Measurements from ENCODE around the gene CTCF.
"Not testable (repeated sequence)": the region's sequence is repeated elsewhere in the genome, so short reads cannot be mapped to it uniquely, and the experiment has no call there.

The CTCF gene, protein sequence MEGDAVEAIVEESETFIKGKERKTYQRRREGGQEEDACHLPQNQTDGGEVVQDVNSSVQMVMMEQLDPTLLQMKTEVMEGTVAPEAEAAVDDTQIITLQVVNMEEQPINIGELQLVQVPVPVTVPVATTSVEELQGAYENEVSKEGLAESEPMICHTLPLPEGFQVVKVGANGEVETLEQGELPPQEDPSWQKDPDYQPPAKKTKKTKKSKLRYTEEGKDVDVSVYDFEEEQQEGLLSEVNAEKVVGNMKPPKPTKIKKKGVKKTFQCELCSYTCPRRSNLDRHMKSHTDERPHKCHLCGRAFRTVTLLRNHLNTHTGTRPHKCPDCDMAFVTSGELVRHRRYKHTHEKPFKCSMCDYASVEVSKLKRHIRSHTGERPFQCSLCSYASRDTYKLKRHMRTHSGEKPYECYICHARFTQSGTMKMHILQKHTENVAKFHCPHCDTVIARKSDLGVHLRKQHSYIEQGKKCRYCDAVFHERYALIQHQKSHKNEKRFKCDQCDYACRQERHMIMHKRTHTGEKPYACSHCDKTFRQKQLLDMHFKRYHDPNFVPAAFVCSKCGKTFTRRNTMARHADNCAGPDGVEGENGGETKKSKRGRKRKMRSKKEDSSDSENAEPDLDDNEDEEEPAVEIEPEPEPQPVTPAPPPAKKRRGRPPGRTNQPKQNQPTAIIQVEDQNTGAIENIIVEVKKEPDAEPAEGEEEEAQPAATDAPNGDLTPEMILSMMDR

DNA sequence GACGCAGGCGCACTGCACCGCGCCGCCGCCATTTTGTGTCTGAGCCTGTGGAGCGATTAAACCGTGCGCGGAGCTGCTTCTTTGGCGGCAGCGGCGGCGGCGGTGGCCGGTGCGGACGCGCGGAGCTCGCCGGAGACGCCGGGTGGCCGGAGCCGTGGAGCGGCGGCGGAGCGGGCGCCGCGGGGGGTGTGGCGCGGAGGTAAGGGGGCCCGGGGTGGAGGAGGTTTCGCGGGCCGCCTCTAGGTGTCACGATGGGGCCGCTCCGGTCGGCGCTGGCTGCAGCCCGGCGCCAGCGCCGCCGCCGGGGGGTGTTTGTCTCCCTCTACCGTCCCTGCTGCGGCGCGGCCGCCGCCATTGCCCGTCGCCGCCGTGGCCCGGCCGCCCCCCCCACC lies at the start of gene CTCF:
CTCF (plus strand) TSS at position 1 of the 392 bp plus-strand sequence. CDS start 48,307 bp downstream, outside the sequence.
- peak in 1 of 2 experiments; percentile 58 for DNase-seq

DNA sequence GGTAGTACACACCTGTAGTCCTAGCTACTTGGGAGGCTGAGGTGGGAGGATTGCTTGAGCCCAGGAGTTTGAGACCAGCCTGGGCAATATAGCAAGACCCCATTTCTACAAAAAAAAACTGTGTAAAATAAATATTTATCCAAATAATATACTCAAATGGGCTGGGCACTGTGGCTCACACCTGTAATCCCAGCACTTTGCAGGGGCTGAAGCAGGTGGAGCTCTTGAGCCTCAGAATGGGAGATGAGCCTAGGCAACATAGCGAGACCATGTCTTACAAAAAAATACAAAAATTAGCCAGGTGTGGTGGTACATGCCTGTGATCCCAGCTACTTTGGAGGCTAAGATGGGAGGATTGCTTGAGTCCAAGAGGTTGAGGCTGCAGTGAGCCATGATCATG lies 48.4 kb upstream of the CTCF start:
- not testable (repeated sequence) for DNase-seq

DNA sequence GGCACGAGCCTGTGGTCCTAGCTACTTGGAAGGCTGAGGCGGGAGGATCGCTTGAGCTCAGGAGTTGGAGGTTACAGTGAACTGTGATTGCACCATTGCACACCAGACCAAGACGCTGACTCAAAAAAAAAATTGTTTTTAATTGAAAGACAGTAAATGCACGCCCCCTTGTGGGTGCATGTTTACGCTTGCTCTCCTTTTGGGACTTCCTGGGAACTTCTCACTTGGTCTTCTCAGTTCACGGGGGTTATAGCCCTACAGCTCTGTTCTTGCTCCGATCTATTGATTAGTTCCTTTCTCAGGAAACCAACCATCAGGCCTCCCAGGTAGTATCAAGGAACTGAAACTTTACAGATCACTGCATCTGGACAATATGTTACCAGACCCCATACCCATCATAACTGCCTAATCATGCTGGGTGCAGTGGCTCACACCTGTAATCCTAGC lies 47.9 kb upstream of the CTCF start:
- DNase-seq: no peak

DNA sequence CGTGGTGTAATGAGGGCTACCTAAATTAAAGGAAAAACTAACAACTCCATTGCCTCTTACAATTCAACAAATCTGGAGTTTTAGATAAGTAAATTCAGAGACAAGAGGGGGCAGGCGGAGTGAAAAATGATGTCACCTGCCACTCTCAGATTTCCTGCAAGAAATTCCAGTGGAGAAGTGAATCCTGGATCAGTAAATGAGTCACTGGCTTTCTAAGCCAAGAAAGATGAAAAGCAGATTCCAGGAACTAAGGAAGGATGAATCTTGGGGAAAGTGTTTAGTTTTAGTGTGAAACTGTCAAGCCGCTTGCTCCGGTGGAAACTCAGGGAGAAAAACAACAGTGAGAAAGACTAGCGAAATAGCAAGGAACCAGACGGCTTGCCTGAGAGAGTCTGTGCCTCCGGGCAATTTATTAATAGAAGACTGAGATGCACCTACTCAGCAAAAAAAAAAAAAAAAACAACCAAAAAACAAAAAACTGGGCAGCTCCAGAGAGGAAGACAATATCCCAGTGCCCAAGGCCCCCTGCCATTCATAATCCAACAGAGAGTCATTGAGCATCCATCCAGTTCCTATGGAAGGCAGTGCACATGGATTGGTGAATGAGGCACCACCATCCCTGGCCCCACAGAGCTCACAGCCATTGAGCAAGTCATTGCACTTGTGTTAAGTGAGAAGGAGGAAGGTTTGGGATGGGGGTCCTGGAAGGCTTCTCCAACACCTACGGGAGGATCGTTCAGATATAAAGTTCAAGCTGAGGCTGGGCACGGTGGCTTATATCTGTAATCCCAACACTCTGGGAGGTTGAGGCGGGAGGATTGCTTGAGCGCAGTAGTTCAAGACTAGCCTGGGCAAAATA lies 45.8 kb upstream of the CTCF start:
- no peak for DNase-seq

DNA sequence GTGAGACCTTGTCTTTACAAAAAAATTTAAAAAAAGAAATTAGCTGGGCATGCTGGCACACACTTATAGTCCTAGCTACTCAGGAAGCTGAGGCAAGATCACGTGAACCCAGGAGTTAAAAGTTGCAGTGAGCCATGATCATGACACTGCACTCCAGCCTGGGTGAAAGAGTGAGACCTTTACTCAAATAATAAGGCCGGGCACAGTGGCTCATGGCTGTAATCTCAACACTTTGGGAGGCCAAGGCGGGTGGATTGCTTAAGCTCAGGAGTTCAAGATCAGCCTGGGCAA lies 45.2 kb upstream of the CTCF start:
- no peak for DNase-seq

DNA sequence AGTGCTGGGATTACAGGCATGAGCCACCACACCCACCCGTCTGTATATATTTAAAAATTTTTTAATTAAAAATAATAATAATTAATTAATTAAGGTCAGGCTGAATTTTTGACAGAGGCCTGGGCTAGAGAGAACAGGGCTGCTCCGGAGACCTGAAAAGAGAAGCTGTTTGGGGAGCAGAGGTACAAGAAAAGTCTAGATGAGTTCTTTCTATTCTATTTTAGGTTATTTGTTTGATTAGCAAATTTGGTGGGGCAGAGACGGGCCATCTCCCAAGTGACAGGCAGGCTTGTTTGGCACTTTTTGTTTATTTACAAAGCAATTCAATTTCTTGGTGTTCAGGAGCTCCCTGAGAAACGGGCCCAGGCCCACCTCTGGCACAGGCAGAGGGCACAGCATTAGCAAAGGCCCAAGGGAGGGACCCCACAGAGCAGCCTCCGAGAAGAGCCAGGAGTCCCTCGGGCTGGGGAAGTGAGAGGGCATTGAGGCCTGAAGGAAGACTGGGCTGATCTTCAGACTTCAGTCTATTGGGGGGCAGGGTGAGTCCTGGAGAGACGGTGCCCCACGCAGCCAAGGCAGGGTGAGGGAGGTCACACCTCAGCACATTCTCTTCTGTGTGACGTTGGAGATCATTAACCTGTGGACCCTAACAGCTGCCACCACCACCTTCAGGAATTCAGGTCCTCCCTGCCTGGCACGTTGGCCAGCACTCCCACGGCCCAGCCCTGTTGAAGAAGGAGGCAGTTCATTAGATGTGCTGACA lies 44.5 kb upstream of the CTCF start:
- no peak for DNase-seq

DNA sequence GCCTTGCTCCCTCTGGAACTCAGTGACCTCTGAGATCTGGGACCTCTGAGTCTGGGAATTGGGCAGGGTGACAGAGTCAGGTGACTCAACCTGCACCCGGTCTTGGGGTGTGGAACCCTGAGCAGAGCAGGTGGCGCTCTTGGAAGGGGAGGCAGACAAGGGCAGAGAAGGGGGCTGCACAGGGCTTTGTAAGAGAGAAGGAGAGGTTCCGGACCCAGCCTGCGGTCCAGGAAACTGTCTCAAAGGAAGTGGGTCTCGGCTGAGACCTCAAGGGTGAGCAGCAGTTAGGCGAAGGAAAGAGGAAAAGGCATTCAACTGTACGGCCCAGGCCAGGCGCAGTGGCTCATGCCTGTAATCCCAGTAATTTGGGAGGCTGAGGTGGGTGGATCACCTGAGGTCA lies 43.6 kb upstream of the CTCF start:
- DNase-seq: no peak

DNA sequence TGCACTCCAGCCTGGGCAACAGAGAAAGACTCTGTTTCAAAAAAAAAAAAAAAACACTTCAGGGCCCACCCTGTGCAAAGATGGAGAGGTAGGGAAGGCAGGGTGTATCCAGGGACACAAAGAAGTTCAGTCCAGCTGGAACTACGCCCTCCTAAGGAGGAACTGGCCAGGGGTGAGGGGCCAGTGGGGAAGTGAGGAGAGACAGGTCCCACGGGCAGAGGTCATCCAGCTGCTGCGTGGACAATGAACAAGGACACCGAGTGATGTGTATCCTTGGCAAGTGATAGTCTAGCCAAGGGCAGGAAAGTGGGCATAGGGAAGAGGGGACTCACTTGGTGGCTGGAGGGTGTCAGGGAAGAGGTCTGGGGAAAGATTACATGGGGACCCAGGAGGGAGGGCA lies 43.1 kb upstream of the CTCF start:
- no peak for DNase-seq

DNA sequence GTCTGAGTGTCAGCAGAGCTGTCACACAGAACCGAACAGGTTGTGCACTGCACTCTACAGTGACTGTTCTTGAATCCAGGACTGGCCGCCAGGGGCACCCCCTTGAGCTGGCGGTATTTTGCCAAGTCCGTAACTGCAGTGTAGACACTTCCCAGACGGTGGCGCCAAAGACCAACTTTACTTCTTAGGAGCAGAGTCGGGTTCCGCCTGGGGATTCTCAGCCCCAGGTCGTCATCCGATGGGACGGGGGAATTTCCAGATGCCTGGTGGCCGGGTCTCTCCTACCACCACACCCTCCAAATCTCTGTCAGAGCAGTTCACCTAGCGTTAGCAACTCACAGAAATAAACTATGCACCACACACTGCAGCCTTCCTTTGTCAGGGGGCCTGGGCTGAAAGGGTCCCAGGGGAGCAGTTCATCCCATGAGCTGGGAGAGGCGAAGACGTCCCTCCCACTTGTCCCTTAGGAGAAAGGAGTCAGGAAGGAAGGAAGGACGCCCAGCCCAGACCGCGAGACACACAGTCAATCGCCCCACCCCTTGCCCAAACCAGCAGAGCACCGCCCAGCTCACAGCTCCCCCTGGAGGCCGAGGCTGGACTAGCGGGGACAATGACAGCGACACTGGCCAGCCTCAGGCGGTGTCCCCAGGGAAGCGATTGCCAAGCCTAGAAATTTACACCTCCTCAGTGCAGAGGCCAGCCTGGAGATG lies 41.1 kb upstream of the CTCF start:
- peak; percentile 75 to 87 for DNase-seq

DNA sequence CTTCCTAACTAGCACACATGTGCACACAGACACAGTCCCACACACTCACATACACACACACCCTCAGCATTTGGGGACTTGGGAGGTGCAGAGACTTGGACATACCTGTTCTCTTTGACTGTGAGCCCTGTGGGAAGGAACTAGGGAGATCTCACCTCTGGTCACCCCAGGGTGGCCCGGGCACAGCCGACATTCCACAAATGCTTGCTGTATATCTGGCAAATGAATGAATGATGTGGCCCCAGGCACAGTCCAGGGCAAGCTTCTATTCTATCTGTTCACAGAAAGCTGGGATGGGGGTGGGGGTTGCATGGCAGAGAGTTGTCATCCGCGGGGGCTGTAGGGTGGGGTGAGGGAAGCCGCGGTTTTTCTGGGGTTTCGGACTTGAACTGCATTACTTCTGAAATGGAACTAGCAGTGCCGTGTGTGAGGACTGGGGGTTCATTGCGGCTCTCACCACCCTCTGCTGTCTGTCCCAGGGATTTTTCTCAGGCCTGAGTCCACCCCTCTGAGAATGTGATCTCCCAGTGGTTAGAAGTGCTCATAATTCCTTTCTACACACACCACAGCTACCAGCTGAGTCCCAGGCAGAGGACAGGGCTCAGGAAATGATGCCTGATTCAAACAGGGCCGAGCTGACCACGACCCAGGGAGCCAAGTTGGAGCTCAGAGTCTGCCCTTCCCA lies 37.0 kb upstream of the CTCF start:
- no peak for DNase-seq

DNA sequence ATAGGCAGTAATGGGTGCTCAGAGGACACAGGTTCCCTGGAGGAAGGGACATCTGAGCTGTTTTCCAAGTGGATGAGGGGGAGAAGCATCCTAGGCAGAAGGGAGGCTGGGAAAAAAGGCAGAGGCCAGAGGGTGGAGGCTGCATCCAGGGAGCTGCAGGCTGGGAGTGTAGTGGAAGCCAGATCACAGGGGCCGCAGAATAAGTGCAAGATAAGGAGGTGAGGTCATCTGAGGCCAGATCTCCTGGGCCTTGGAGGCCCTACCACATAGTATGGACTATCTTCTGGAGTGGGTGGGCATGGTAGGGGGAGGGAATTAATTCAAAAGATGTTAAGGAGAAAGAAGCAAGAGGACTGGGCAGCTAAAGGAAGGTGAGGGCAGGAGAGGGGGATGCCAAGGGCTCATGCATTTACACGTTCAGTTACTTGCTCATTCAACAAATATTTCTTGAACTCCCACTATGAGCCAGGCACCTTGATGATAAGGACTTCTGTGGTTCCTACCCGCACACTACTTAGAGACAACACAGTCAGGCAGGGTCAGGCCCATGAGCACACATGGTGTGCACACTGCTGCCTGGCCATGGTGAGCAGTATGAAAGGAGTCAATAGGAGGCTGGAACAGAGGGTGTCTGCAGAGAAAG lies 36.1 kb upstream of the CTCF start:
- no peak for DNase-seq

DNA sequence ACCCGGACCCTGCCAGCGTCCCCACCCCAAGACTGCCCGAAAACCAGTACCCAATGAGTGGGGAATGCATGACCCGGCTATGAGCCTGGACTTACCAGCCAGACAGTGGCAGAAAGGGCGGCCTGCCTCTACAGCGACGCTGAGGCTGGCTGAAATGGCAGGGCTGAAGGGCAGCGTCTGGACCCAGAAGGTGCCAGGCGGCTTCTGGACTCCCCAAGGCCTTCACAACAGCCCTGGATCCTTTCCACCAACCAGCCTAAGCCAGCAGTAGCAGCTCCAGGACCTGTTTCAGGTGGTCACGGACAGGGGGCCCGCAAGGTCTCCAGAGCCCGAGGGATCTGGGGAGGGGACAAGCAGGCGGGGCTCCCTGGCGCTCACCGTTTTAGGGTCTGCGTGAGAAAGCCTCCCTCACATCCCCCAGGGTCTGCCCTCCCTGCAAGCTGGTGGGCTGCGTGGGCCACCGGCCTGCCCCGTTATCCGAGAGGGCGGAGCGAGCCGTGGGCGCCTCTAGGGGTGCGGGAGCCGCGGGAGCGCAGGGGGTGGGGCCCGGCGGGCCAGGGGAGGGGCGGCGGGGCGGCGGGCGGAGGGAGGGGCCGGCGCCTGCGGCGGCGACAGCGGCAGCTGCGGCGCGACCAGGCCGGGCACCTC lies 34.0 kb upstream of the CTCF start, which contains the start of gene RIPOR1:
RIPOR1 (plus strand) TSS at position 608 of the 648 bp plus-strand sequence. CDS start 9,618 bp downstream, outside the sequence.
- DNase-seq: no peak

DNA sequence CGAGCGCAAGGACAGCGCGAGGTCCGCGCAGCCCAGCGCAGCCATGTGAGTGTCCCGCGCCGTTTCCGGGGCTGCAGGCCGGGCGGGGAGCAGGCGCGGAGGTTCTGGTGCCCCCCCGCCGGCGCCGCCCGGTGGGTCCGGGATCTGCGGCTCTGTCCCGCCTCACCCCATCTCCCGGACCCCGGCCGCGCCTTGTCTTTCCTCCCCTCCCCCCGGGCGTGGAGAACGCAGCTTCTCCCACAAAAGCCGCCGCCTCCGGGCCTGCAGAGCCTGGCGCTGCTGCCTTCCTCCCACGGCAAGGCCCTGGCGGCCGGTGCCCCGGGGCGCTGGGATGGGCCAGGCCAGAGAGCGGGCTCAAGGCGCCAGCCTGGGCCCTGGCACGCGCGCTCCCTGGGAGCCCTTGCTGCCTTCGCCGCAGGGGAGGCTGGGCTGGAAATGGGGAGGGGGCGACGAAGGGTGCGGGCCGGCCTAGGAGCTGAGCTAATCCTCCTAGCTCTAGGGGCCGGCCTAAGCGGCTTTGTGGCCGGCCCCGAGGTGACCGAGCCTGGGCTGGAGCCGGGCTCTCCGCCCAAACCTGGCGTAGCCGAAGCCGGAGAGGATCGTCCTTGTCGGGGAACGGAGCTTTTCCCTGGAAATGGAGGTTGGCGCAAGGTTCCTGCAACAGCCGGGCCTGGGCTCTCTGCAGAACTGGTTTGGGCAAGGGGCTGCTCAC lies 33.3 kb upstream of the CTCF start:
- no peak for DNase-seq

DNA sequence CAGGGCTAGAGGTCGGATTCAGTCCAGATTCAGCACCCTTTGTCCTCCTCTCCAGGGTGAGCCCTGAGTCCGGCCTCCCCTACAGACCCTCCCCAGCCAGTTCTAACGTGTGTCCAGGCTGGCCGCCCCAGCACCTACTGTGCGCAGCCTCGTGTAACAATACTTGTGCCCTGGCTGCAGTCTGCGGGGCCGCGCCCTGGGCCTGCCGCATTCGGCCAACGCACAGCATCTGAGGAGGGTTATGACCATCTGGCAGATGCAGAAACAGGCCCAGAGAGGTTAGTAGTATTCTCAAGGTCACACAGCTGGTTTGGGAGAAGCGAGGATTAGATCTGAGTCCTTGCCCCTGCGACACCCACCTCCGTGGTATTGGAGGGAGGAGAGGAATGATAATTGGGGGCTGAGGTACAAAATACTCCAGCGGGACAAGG lies 32.7 kb upstream of the CTCF start:
- DNase-seq: no peak

DNA sequence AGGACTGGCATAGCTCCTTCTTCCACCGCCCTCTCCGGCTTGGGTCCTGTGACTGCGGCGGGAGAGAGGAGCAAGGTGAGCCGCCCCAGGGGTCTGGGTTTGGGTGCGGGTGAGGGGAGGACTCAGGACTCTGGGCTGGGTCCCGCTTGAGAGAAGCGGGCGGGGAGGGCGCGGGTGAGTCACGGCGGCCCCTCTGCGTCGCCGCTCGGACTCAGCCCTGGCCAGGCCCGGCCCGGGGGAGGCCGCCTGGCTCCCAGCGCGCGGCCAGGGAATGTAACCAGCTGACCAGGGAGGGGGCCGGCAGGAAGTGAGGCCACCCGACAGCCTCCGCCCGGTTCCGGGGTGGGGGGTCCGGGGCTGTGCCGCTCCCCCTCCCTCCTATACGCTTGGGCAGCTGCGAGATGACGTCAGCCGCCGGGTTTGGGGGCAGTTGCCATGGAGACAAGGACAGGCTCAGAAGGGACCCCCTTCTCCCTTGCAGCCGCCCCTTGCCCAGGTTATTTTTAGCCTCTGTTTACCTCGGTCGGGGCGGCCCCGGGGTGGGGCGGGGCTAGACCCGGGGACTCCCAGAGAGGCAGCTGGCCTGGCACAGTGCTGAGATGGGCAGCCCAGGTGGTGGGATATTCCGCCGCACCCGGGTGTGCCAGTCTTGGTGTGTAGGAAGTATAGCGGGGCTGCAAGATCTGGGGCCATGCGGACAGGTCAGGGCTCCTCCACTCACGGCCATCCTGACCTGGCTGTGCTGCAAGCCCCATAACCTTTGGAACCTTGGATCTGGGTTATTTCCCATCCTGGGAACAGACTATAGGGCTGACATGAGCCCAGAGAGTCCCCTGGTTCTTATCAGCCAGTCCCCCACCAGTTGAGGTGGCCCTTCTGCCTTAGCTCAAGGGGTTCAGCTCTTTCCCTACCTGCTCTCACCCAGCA lies 32.0 kb upstream of the CTCF start:
- DNase-seq: no peak

DNA sequence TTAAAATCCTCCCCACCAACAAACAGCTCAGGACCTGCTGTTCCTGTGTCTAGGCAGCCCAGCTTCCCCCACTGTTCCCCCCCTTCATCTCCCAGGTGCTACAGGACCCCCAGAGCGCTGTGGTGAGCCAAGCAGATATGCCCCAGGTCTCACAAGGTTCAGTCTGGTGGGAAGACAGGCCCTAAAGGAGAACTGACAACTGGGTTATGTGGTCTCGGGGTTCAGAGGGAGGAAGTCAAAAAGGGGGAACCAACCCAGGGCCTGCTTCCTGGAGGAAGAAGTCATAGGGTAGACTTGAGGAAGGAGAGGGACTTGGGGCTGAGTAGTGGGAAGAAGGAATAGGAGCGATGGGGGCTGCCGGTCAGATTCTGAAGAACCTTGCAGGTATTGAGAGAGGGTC lies 31.1 kb upstream of the CTCF start:
- no peak for DNase-seq

DNA sequence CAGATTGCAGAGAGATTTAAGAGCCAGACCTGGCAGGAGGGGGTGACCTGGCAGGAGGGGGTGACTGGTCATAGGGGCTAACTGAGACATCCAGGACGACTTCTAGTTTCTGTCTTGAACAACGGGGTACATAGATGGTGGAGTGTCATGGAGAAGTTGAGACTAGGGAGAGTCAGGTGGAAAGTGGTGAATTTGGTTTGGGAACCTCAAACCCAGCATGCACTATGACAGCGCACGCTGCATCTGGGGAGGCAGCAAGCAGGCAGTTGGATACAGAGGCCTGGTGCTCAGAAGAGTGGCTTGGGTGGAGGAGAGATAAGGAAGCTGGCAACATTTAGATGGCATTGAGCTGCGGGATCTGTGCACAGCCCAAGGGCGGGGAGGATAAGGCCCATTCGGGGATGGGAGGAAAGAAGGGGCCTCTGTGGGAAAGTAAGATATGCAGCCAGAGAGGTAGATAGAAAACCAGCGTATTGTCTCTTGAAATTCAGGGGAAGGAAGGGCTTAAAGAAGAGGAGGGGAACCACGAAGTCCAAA lies 29.2 kb upstream of the CTCF start:
- no peak for DNase-seq

DNA sequence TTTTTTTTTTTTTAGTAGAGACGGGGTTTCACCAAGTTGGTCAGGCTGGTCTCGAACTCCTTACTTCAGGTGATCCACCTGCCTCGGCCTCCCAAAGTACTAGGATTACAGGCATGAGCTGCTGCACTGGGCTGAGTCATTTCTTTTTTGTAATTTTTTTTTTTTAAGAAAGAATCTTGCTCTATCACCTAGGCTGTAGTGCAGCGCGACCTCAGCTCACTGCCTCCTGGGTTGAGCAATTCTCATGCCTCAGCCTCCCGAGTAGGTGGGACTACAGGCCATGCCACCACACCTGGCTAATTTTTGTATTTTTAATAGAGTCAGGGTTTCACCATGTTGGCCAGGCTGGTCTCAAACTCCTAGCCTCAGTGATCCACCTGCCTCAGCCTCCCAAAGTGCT lies 28.3 kb upstream of the CTCF start:
- DNase-seq: not testable (repeated sequence)

Data from NCI-H187 (cell line).